Duodenal mucosa (tissue), 2 donors: ENCODE results near the gene PBRM1.

Experiments
- H3K27ac ChIP-seq: one replicate; pipeline ENCODE4 v1.7.0; 2013; ENCODE audit warnings: low read depth, low read length
- H3K27me3 ChIP-seq, 2 donors: one replicate each; pipeline ENCODE4 v1.7.0; 2013; ENCODE audit warnings: low read length in 2 of 2, control low read depth in 1 of 2; ENCODE audit not compliant: insufficient read depth in 2 of 2, control insufficient read depth in 1 of 2
- H3K36me3 ChIP-seq, 2 donors: one replicate each; pipeline ENCODE4 v1.7.0; 2013; ENCODE audit warnings: low read length in 2 of 2, control low read depth in 1 of 2; ENCODE audit not compliant: insufficient read depth in 2 of 2, control insufficient read depth in 1 of 2
- H3K4me1 ChIP-seq, 2 donors: one replicate each; pipeline ENCODE4 v1.7.0; 2013; ENCODE audit warnings: low read length in 2 of 2, control low read depth in 1 of 2; ENCODE audit not compliant: insufficient read depth in 2 of 2, control insufficient read depth in 1 of 2
- H3K4me3 ChIP-seq, 2 donors: one replicate each; pipeline ENCODE4 v1.7.0; 2013; ENCODE audit warnings: low read length in 2 of 2, low read depth in 1 of 2
- H3K9ac ChIP-seq, 2 donors: one replicate each; pipeline ENCODE4 v1.7.0; 2013; ENCODE audit warnings: low read length in 2 of 2, low read depth in 1 of 2
- H3K9me3 ChIP-seq, 2 donors: one replicate each; pipeline ENCODE4 v1.7.0; 2013; ENCODE audit warnings: low read length in 2 of 2, control low read depth in 1 of 2; ENCODE audit not compliant: control insufficient read depth in 1 of 2

PBRM1 gene

DNA sequence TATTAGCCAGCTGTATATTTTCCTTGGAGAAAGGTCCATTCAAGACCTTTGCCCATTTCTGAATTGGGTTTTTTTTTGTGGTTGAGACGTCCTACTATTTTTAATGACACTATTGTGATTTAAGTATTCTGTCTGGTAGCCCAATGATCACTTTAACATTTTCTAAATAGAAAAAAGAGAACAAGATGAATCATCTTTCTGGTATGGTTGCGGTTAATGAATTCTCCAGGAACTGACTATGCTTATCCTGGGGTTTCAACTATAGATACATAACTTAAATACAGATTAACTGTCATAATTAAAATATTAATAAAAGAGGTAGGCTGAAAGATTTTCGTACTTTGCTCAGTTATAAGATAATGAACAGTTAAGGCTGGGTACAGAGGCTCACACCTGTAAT is 51.9 kb downstream of the PBRM1 start:
- Histone ChIP-seq H3K27ac (no peak overlapping the region), H3K36me3 (peaks cover 18 to 53% of the 10 kb centered on the region in 2 donors), H3K27me3 (no peaks in the 10 kb centered on the region)

GRCh38 chr3:52625041-52625440 is 60.7 kb downstream of the PBRM1 start:
- Histone ChIP-seq H3K27ac (no peak overlapping the region), H3K36me3 (peaks cover 43 to 52% of the 10 kb centered on the region in 2 donors), H3K9ac (no peak overlapping the region), H3K27me3 (no peaks in the 10 kb centered on the region), H3K4me3 (no peak overlapping the region), H3K9me3 (no peaks in the 10 kb centered on the region), H3K4me1 (peaks cover 0 to 3% of the 10 kb centered on the region in 2 donors)

More for the DNA sequence above, 51.9 kb downstream of the PBRM1 start:
- Histone ChIP-seq H3K4me1 (no peaks in the 10 kb centered on the region), H3K9ac (no peak overlapping the region), H3K4me3 (no peak overlapping the region), H3K9me3 (no peaks in the 10 kb centered on the region)

- Histone ChIP-seq H3K4me3 (no peak overlapping the region), H3K9ac (no peak overlapping the region), H3K27ac (no peak overlapping the region), H3K4me1 (peaks cover 0 to 3% of the 10 kb centered on the region in 2 donors), H3K27me3 (no peaks in the 10 kb centered on the region), H3K9me3 (no peaks in the 10 kb centered on the region), H3K36me3 (peaks cover 40 to 50% of the 10 kb centered on the region in 2 donors)
These were observed 62.4 kb downstream of the PBRM1 start for GRCh38 chr3:52623234-52623792.

DNA sequence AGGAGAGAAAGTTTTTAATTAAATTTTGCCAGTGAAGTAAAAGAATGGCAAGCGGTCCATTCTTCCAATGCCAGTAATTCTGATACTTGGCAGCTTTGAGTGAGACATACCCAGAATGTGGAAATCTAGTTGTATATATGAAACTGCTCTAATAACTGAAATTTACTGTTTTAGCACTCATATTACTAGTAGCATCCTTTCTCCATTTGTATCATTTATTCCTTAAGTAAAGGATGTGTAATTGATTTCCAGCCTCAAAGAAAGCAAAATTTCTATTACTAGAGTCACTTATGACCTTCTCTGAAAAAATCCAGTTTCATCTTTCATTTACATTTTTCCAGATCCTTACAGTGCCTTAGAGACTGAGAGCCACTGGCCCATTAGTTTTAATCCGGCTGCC is 65.1 kb downstream of the PBRM1 start:
- no peaks in the 10 kb centered on the region for H3K27me3 ChIP-seq
- no peak overlapping the region for H3K4me3 ChIP-seq
- peaks cover 0 to 3% of the 10 kb centered on the region in 2 donors for H3K4me1 ChIP-seq
- H3K9me3 ChIP-seq, result no peaks in the 10 kb centered on the region
- H3K9ac ChIP-seq, result no peak overlapping the region
- peaks cover 33 to 48% of the 10 kb centered on the region in 2 donors for H3K36me3 ChIP-seq
- H3K27ac ChIP-seq, result no peak overlapping the region

DNA sequence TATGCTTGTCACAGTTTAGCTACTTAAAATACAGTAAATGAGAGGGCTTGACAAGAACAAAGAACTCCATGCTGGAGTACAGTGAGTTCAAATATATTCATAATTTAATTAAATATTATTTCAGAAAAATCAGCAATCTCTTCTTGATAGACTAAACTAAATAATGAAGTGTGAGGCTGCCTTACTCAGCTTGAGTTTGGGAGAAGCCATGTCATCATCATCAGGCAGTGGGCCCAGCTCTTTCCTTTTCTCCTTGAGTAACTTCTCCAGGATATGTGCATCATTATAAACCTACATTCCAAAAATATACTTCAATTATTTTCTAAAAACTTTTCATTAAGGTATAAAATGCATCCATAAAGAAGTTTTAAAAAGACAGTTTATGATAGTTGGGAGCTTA is 70.5 kb downstream of the PBRM1 start:
- H3K27ac ChIP-seq, result no peak overlapping the region
- no peaks in the 10 kb centered on the region for H3K27me3 ChIP-seq
- no peaks in the 10 kb centered on the region for H3K9me3 ChIP-seq
- H3K9ac ChIP-seq, result no peak overlapping the region
- no peak overlapping the region for H3K4me3 ChIP-seq
- peaks cover 22 to 57% of the 10 kb centered on the region in 2 donors for H3K36me3 ChIP-seq
- H3K4me1 ChIP-seq, result no peaks in the 10 kb centered on the region

- H3K9me3 ChIP-seq, result no peaks in the 10 kb centered on the region
- no peaks in the 10 kb centered on the region for H3K27me3 ChIP-seq
- H3K4me1 ChIP-seq, result no peaks in the 10 kb centered on the region
- H3K9ac ChIP-seq, result no peak overlapping the region
- peaks cover 20 to 56% of the 10 kb centered on the region in 2 donors for H3K36me3 ChIP-seq
- H3K27ac ChIP-seq, result no peak overlapping the region
- no peak overlapping the region for H3K4me3 ChIP-seq
These were observed 71.0 kb downstream of the PBRM1 start for GRCh38 chr3:52614689-52615088.

DNA sequence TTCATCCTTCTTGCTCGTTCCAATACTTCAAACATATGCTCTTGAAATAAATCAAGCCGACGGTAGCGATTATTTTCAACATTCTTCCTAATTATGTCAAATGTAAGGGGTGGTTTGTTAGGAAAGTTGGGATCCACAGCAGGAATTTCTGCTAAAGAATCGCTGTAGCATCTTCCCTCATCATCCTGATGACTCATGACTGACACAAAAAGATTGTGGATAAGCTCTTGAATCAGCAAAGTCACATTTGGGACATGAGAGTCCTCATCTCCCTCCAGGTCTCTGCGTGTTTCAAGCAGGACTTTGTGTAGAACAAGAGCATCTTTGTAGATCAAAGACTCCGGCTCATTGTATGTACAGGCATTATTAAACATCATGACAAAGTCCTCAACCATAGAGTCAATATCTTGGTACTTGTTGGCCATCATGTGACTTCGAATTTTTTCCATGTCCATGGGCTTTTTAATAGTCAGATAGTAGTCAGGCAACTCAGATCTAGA is 76.3 kb downstream of the PBRM1 start:
- no peak overlapping the region for H3K4me3 ChIP-seq
- H3K9ac ChIP-seq, result no peak overlapping the region
- no peaks in the 10 kb centered on the region for H3K27me3 ChIP-seq
- H3K4me1 ChIP-seq, result no peaks in the 10 kb centered on the region
- no peak overlapping the region for H3K27ac ChIP-seq
- peaks cover 16 to 53% of the 10 kb centered on the region in 2 donors for H3K36me3 ChIP-seq
- H3K9me3 ChIP-seq, result no peaks in the 10 kb centered on the region

DNA sequence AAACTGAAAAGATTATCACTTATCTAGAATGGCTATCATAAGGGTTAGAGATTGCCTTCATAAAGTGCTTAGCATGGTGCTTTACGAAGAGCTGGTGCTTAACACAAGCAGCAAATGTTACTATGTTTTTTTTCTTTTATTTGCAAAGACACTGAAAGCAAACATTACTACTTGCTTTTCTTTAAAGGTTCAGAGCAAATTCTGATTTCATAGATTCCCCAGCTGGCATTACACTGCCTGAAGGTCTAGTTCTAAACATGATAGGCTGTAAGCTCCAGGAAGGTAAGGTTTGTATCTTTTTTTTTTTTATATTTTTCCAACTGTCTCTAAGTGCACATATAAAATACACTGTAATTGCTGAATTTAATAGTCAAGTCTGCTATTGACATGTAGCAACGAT is 77.4 kb downstream of the PBRM1 start:
- Histone ChIP-seq H3K9me3 (no peaks in the 10 kb centered on the region), H3K36me3 (peaks cover 24 to 57% of the 10 kb centered on the region in 2 donors)

DNA sequence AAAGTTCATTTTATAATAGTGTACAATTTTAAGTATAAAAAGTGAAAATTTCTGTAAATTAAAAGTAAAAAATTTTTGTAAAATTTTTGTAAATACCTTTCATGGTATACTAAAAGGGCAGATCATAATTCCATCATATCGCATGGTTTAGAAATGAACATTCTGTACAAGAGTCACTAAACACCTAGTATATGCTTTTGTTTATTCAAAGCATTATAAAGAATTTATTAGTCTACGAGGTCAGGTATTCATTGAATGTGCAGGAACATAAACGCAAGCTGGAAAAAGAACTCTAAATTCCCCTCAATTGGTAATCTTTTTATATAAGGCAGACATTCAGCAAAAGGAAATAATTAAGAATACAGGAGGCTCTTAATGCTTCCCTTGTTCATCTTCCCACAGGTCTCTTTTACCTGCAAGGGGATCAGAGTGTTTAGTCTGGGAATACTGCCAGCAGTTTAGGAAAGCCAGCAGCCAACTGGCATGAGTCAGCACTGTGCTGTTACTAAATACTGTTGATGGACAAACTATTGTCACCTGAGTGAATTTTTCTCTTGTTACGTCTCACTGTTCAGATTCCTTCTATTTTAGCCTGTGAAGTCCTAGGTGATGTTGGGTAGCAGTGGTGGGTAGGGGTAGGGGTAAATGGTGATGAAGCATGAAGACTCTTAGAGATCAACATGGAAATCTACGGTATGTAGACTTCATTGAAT is 79.2 kb downstream of the PBRM1 start:
- no peaks in the 10 kb centered on the region for H3K9me3 ChIP-seq
- no peak overlapping the region for H3K4me3 ChIP-seq
- no peaks in the 10 kb centered on the region for H3K27me3 ChIP-seq
- H3K27ac ChIP-seq, result no peak overlapping the region
- H3K36me3 ChIP-seq, result peaks cover 40 to 68% of the 10 kb centered on the region in 2 donors
- H3K4me1 ChIP-seq, result no peaks in the 10 kb centered on the region
- no peak overlapping the region for H3K9ac ChIP-seq

More for the DNA sequence above, 77.4 kb downstream of the PBRM1 start:
- no peak overlapping the region for H3K4me3 ChIP-seq
- no peaks in the 10 kb centered on the region for H3K27me3 ChIP-seq
- no peaks in the 10 kb centered on the region for H3K4me1 ChIP-seq
- H3K27ac ChIP-seq, result no peak overlapping the region
- no peak overlapping the region for H3K9ac ChIP-seq

DNA sequence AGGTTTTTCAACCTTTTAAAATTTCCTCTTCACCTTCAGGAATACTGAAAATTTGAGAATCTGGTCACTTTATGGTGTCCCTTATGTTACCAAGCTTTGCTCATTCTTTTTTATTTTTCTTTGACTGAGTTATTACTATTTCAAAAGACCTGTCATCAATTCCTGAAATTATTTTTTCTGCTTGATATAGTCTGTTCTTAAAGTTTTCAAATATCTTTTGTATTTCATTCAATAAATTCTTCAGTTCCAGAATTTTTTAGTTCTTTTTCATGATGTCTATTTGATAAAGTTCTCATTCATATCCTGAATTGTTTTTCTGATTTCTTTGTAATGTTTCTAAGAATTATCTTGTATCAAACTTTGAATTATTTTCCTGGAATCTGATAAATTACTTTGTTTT is 85.5 kb downstream of the PBRM1 start:
- H3K36me3 ChIP-seq, result peaks cover 38 to 57% of the 10 kb centered on the region in 2 donors
- no peak overlapping the region for H3K27ac ChIP-seq

More for the DNA sequence above, 85.5 kb downstream of the PBRM1 start:
- Histone ChIP-seq H3K9me3 (no peaks in the 10 kb centered on the region), H3K4me3 (no peak overlapping the region), H3K9ac (no peak overlapping the region), H3K4me1 (no peaks in the 10 kb centered on the region), H3K27me3 (no peaks in the 10 kb centered on the region)
